GM18951 (cell line): ENCODE results near the gene VSX1.

Experiments used
- POLR2A ChIP-seq: IDR thresholded peaks from 4 replicates; pipeline ENCODE4 v1.6.1; 2011; ENCODE audit warnings: mild to moderate bottlenecking; ENCODE audit not compliant: insufficient read length, insufficient read depth; ENCODE audit errors: extremely low read depth
- in situ Hi-C: fragments of 300-500 bp; cut with MboI; formaldehyde crosslinking; loops from one replicate; pipeline ENCODE4 v1.12.0; 2022; ENCODE audit warnings: low sequenced_read_pairs, mixed read lengths, inconsistent platforms; ENCODE audit not compliant: unreplicated experiment

The VSX1 gene

GRCh38 chr20:25050082-25050481 is 31.9 kb downstream of the VSX1 start:
- in situ Hi-C loops: no loop called here
- no peak for TF ChIP-seq POLR2A

DNA sequence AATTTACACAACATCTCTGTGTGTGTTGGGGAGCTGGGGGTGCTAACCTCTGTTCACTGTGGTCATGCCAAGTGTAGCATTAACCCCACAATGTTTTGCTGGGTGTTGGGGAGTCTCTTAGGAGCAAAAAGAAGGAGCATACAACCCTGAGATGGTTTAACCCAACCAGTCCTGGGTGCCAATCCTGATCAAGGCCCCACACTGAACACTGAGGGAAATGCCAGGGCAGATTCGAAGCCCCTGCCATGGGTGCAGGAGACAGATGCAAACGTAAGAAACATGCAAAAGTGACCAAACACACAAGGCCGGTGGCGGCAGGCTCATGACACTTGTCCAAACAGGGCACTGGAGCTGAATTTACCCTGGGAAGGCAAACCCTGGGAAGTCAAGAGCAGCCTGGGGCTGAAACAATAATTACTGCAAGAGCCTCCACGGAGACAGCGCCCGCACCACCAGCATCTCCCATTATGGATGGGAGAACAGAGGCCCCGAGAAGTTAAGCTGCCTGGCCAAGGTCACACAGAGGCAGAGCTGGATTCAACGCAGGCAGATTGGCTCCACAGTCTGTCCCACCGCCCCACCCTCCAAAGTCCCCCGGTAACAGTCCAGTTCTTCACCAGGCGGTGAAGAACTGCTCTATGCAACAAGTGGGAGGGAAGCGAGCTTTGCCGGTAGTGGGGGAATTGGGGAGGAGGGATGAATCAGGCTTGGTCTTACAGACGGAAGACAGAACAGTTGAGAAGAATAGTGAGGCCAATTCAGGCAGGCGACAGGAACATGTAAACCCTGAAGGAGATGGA is 32.5 kb downstream of the VSX1 start:
- in situ Hi-C loops: no loop called here
- TF ChIP-seq POLR2A: no peak

- in situ Hi-C loops: no loop called here
- no peak for TF ChIP-seq POLR2A
Measured at GRCh38 chr20:25048519-25048952, 33.4 kb downstream of the VSX1 start.

DNA sequence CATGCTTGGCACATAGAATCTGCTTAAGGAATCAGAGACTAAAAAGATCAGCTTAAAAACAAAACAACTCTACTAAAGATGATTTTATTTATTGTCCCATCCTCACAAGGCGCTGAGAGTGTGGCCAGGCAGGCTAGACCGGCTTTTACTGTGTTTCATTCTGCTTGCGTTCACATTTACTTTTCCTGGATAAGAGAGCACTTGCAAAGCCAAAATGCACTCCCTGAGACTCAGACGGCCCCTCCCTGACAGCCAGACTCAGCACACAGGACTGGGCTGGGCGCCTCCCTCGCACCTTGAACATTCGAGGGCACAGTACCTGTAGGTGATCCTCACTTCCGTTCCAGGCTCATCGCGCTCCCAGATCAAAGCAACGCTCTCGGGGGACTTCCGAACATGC is 34.2 kb downstream of the VSX1 start:
- no peak for TF ChIP-seq POLR2A
- in situ Hi-C loops: no loop called here

GRCh38 chr20:25046736-25047666 is 34.9 kb downstream of the VSX1 start:
- no peak for TF ChIP-seq POLR2A
- in situ Hi-C loops: no loop called here

DNA sequence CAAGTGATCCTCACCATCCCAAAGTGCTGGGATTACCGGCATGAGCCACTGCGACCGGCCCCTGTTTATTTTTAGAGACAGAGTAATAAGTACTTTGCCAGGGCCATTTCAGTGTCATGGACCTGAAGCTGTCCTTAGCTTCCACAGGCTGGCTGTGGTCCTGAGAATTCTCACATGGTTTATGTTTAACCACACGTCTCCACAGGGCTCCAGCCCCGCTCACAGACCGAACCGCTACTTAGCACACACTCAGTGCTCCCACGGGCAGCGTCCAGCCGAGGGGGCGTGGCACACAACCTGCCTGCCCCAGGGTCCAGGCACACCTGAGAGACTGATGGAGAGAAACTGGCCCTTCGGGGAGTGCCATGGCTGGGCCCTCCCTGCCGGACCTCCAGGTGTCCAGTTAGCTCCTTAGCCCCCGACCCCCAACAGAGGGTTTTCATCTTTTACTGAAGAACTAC is 35.7 kb downstream of the VSX1 start:
- in situ Hi-C loops: no loop called here
- no peak for TF ChIP-seq POLR2A

DNA sequence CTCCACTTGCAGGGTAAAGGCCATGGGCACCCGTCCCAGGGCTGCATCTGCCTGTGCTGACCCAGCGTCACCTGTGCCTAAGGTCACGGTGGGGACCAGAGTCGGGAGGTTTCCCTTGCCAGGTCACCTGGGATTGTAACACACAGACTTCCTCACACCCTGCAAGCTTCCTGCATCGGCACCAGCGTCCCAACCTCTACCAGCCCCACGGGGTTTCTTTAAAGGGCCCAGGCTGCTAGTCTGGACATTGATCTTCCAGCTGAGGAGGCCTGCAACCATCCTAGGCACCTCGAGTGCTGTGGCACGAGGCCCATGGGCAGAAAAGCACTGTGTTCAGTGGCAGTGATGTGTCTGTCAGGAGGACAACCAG is 36.6 kb downstream of the VSX1 start:
- TF ChIP-seq POLR2A: no peak
- in situ Hi-C loops: no loop called here

DNA sequence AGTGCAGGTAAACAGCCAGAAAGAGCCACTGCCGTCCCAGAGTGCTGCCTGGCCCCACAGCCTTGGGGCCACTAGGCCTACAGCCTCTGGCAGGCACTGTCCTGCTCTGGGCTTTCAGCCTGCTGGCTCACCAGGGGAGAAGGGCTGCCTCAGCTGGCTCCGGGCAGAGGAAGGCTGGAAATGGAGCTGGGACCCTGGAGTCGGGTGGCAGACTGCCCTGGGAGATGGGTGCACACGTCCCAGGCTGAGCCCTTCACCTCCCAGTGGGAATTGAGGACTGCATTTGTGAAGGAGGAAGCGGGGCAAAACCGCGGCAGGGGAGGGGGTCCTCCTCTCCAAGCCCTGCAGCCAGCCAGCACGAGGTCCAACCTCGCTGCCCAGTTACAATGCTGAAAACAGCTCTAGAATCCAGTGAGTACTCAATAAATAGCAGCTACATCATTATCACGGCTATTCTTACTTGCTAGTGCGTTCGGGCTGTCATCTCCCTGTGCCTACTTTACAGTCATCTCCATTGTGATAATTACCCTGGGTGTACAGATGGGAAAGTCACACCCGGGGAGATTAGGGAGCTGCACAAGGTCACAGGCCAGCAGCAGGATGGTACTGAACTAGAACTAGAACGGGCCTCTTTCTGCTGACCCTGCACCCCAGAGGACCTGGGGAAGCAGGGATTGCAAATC is 37.1 kb downstream of the VSX1 start:
- no peak for TF ChIP-seq POLR2A
- in situ Hi-C loops: no loop called here

DNA sequence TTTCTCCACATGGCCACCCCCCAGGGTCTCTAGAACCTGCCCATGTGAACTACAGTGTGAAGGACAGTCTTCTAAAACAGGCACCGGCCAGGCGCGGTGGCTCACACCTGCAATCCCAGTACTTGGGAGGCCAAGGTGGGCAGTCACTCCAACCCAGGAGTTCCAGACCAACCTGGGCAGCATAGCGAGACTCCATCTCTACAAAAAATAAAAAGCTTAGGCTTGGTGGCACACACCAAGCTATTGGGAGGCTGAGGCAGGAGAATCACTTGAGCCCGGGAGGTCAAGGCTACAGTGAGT is 37.7 kb downstream of the VSX1 start:
- TF ChIP-seq POLR2A: no peak
- in situ Hi-C loops: no loop called here

- in situ Hi-C loops: no loop called here
- no peak for TF ChIP-seq POLR2A
Measured at GRCh38 chr20:25043499-25044260, 38.3 kb downstream of the VSX1 start.

DNA sequence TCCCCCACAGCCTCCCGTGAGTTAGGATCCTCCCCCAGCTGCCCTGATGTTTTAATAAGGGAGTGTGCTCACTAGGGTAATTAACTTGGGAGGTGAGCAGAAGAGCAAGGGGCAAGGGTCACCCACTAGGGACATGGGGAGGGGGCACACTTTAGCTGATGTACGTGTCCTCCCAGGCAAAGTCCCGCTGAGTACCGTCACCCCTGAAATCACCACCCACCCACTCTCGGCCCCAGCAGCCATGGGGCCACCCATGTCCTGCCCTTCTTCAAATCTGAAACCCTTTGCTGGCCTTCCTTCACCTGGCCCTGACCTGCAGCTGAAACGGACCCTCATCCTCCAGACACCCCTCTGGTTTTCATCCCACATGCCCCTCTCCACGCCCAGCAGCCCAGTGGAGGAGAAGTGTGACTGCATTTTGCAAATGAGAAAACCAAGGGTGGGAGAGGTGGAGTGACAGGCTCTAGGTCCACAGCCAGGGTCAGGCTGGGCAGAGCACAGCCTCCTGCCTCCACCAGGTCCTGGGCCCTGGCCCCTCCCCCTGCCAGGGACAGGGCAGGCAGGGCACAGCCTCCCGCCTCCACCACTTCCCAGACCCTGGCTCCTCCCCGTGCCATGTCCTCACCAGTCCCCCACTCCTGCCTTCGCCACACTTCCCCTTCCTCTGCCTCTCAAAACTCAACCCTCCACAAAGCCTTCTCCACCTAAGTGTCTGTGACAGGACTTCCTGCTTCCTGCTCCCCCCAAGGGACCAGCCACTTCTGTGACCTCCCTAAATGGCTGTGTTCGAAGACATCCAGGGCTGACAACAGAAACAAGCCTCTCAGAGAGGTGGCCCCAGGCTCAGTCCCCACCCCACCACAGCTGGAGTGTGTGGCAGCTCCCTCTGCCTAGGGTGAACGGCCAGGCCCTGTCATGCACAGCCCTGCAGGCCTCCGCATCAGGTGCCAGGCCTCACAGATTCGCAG is 39.1 kb downstream of the VSX1 start:
- no peak for TF ChIP-seq POLR2A
- in situ Hi-C loops: no loop called here

DNA sequence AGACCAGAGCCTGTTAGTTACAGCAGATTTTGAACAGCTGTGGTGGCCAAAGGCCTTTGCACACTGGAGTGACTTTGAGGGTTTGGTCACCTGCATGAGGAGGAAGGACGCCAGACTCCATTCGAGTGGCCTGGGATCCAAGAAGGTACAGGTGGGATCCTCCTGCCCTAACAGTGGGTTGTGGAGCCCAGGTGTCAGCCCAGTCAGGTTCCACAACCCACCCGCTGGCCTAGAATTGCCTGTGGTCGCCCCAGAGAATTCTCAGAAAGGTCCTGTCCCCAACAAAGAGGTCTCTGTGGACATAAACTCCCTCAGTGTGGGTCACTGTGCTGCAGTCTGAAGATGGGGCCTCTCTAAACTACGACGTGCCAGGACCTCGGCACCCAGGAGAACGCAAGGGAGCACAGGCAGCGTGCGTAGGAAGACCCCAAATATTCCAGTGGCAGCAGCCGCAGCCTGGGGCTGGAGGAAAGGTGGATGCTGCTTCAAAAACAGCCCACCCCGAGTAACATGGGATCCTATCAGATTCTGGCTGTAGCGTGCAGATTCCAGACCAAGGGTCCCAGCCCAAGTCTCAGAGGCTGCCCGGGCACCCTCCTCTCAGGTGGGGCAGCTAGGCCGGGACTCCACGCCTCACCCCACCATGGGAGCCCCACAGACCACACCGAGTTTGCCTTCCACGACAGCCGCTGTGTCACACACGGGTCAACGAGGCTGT is 40.0 kb downstream of the VSX1 start:
- no peak for TF ChIP-seq POLR2A
- in situ Hi-C loops: no loop called here
